Hypothalamus (tissue), 51 donors: ENCODE data around the gene TRIM40.
A peak's percentile ranks its signal among the peaks of the same experiment; 100 is the strongest.
"Not testable (repeated sequence)": the region's sequence is repeated elsewhere in the genome, so short reads cannot be mapped to it uniquely, and the experiment has no call there.

Experiments
- DNase-seq, 51 donors: peaks; one replicate each; lab custom pipeline; 2025; lab: John Stamatoyannopoulos, UW

Gene TRIM40

DNA sequence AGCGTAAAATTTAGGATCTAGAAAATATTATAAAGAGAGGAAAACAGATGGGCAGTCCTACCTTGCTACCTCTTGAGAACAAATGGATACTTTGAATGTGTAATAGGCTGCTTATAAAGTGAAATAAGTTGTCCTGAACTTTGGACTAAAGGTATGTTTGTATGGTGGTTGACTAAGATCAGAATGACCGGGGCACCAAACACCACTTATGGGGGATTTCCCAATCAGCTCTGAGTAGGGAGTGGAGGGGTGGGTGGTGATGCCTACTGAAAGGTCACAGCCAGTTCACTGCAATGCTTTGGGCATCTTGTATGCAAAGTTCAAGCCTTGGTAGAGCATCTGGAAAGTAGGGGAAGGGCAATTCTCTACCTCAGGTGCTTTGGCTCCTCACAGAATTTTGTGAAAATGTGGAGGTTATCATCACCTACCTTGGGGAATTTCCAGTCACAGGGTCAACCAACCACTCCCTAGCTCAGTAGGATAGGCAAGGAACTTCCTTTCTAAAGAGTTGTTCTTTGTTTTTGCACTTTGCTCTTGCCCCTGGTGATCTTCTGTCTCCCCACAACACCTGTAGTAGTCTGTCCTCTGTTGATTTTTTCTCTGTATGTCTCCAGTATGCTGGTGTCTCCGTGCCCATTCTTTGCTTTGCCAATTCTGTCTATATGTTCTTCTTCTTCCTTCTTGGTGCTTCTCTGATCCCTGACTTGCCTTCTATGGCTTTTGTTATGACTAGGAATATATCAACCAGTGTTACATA, 22.8 kb upstream of the TRIM40 start, which contains the start of gene TRIM31:
TSS of gene TRIM31 (minus strand) at position 88 of the 757 bp plus-strand sequence. CDS start 285 bp downstream, outside the sequence.
- no peak for DNase-seq

DNA sequence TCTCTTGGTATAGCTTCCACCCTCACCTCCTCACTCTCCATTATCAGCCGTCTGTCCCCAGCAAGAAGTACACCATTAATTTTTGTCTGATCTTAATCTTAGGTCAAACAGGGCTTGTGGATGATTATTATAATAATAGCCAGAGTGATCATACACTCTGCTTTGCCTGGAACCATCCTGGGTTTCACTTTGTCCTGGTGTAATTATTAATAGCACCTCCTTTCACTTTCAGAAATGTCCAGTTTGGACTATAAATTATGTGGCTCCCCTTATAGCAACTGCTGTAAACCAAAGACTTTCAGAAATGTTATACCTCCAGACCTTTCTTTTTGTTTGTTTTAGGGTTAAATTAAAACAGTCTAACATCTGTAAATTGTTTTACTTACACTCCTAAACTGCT, 22.1 kb upstream of the TRIM40 start:
- no peak for DNase-seq

DNA sequence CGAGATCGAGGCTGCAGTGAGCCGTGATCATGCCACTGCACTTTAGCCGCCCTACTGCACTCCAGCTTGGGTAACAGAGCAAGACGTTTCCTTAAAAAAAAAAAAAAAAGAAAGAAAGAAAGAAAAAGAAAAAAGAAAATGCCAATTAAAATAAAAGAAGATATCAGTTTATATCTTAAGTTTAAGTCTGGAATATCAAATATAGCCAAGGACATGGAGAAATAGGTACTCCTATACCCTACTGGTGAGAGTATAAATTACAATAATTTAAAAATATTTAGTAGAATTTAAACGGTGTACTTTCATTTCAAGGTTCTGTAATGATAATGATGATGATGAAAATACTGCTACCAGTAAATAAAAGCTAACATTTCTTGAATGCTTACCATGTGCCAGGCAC, 19.2 kb upstream of the TRIM40 start:
- no peak for DNase-seq

DNA sequence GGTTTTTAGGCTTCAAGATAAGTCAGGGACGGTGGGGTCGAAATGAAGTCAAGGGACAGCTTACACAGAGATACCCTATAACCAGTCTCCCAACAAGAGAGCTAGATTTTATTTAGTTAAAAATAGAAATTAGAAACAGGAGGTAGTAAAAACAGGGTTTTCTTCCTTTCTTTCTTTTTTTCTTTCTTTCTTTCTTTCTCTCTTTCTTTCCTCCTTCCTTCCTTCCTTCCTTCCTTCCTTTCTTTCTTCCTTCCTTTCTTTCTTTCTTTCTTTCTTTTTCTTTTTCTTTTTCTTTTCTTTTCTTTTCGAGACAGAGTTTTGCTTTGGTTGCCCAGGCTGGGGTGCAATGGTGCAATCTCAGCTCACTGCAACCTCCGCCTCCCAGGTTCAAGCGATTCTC, 17.2 kb upstream of the TRIM40 start:
- not testable (repeated sequence) for DNase-seq

- no peak for DNase-seq
Measured at GRCh38 chr6:30121446-30122366, 14.2 kb upstream of the TRIM40 start.

GRCh38 chr6:30122515-30122914, 13.4 kb upstream of the TRIM40 start:
- no peak for DNase-seq

DNA sequence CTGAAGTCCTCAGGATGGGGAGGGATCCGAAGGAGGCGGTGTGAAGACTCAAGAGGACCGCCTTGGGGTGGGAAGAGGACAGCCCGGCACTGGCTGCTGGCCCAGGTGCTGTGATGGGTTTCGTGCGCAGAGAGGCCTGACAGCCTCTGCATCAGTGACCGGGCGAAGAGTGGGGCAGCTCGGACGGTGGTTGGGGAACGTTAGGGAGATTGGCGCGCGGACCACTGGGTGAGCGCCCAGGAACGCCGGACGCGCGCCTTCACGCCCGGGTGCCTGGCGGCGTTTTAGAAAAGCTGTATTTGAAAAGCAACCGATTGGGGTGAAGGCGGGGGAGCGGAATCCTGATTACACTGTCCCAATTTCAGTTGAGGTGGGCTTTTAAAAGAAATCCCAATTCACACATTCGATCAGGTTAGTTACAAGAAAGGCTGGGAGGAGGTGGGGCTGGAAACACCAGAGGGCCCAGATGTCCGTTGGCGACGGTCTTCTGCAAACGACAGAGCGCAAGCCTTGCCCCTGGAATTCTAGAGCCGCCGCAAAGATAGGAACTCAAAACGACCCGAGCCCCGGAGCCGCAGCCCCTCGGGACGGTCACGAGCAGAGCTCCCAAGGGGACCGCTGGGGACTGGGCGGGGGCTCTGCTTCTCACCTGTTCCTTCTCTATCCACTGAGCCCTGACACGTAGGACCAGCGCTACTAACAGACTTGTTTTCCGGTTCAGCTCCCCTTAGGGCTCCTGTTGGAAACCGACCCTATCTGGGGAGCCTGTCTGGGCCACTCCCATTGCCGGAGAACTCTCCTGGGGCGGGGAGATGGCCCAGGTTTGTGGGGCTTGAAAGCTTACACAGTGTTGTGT, 8.5 kb upstream of the TRIM40 start:
- DNase-seq = peak in 1 of 51 donors; percentile 2

GRCh38 chr6:30129265-30130178, 6.4 kb upstream of the TRIM40 start:
- DNase-seq = no peak

- DNase-seq = no peak
Measured at GRCh38 chr6:30130179-30130679, 5.7 kb upstream of the TRIM40 start.

DNA sequence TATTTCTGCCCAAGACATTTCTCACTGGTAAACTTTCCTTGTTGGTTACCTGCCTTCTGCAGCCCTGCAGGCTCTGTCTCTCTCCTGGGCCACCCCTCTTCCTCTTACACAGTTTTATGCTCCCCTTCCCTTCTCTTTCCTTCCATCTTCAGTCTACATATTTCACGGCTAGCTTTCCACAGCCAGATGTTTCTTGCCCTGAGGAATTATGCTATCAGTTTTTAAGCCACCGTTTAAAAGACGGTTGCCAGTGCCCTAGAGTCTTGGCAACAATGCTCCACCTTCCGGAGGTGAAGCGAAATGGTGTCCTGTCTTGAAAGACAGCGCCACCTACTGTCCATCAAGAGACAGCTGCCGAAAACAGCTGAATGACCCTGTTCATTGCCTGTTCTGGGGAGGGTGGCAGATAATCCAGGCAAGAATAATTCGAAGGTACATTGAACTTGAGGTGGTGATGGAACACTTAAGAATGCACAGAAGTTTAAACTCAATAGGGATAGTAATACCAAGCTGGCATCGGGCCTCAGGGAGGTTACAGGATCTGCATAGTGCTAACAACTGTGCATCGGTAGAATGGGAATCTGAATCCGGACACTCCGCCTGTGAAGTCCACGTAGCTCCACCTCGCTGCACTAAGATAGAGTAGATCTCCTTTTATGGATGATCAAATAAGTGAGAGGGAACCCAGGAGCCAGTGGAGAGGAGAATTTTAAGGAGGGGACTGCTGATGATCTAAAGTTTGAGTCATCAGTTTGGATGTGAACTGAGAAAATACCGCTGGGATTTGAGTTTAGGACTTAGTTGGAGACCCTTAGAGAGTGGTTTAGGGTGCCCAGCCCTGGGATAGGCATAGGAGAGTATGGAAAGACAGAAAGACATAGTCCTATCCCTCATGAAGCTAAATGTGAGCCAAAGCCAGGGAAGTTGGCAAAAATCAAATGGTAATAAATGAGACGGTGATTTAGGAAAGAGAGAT, 4.8 kb upstream of the TRIM40 start:
- DNase-seq = peak in 36 of 51 donors; percentile 1 to 74 (median 25)

GRCh38 chr6:30131947-30132497, 3.9 kb upstream of the TRIM40 start:
- DNase-seq = no peak

DNA sequence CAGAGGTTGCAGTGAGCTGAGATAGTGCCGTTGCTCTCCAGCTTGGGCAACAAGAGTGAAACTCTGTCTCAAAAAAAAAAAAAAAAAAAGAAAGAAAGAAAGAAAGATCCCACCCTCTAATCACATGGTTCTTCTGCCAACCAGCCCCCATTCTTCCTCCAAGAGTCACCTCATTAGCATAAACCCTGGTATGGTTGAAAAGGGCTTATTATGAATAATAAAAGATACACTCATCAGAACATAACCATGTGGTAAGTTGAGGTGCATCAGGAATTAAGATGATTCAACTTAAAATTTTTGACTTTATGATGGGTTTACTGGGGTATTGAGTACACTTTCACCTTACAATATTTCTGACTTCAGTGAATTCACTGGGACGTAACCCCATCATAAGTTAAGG, 793 bp upstream of the TRIM40 start:
- no peak for DNase-seq

DNA sequence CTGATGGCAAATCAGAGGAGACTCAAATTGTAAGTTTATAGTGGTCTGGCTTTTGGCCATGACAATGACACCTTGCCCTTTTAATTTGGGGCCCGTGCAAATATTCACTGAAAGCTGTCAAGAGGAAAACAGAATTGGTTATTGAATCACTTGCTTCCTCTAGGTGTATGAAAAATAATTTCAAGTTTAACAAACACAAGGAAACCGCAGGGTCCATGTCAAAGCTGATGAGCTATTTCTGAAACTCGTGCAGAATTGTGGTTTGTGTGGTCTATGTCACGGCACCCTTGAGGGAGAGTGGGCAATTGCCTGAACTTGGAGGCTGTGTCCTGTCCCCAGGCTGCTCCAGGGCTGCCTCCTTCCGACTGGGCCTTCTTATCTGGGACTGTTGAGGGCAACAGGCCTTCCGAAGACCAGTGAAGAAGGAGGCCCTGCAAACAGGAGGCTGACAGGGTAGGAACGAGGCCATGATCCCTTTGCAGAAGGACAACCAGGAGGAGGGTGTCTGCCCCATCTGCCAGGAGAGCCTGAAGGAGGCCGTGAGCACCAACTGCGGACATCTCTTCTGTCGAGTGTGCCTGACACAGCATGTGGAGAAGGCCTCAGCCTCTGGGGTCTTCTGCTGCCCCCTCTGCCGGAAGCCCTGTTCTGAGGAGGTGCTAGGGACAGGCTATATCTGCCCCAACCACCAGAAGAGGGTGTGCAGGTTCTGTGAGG, 788 bp downstream of the TRIM40 start:
- DNase-seq = no peak

GRCh38 chr6:30140240-30140639, 4.3 kb downstream of the TRIM40 start:
- DNase-seq = not testable (repeated sequence)

GRCh38 chr6:30142665-30143064, 6.7 kb downstream of the TRIM40 start:
- no peak for DNase-seq

- DNase-seq = no peak
Measured at GRCh38 chr6:30143780-30144179, 7.8 kb downstream of the TRIM40 start.

DNA sequence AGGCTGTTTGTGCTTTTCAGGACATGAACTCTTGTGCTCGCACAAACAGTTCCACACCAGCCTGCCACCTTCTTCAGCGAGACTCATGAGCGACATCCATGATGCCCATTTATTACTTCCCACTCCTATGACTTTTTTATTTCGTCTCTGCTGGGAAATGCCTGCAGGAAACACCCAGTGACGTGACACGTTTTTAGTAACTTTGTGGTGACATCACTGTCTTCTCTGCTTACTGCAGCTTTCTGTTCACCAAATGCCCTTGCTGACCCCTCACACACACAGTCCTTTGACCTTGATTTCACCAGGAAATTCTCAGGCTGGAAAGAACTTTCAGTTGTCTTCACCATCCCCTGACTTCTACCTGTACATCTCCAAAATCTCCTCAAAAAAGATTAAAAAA, 8.9 kb downstream of the TRIM40 start:
- DNase-seq = no peak
